DND-41 (cell line): Measurements from ENCODE around the gene PCLO.
"Not testable (repeated sequence)": the region's sequence is repeated elsewhere in the genome, so short reads cannot be mapped to it uniquely, and the experiment has no call there.

Experiments used
- ATAC-seq: fragments of 200-7000 bp; cut with Tn5 transposase; 3 replicates; pipeline ENCODE4 v1.9.1; 2021; ENCODE audit warnings: low read depth; ENCODE audit not compliant: insufficient read depth
- DNase-seq: peaks from one replicate; pipeline ENCODE4 v3.0.0-alpha.2; 2020
- H2AFZ ChIP-seq: 2 replicates; pipeline ENCODE4 v1.6.0; 2012; ENCODE audit warnings: low read depth, low read length
- H3K27ac ChIP-seq: 2 replicates; pipeline ENCODE4 v1.5.1; 2012; ENCODE audit warnings: low read length, inconsistent platforms
- H3K27me3 ChIP-seq: fragments of 200-600 bp; sonication (generic); 2 replicates; pipeline ENCODE4 v1.6.0; 2012; ENCODE audit warnings: low read length, mild to moderate bottlenecking, inconsistent platforms; ENCODE audit not compliant: insufficient read depth, poor library complexity
- H3K36me3 ChIP-seq: 2 replicates; pipeline ENCODE4 v1.5.1; 2012; ENCODE audit warnings: low read length, inconsistent platforms; ENCODE audit not compliant: insufficient read depth
- H3K4me1 ChIP-seq: 2 replicates; pipeline ENCODE4 v1.5.1; 2012; ENCODE audit warnings: mild to moderate bottlenecking, low read length; ENCODE audit not compliant: insufficient read depth
- H3K4me2 ChIP-seq: 2 replicates; pipeline ENCODE4 v1.6.0; 2012; ENCODE audit warnings: mild to moderate bottlenecking, moderate library complexity, low read length, inconsistent platforms; ENCODE audit not compliant: insufficient read depth
- H3K4me3 ChIP-seq, 2 experiments: fragments of 200-600 bp in 1 of 2; shearing (Covaris generic) in 1 of 2; 2 replicates each; pipeline ENCODE4 v1.5.1; 2012 to 2016; ENCODE audit warnings: inconsistent platforms in 2 of 2, low read length in 2 of 2, mild to moderate bottlenecking in 2 of 2, low read depth in 1 of 2, moderate library complexity in 1 of 2
- H3K79me2 ChIP-seq: 2 replicates; pipeline ENCODE4 v1.6.0; 2012; ENCODE audit warnings: low read length, inconsistent platforms; ENCODE audit not compliant: insufficient read depth
- H3K9ac ChIP-seq: 2 replicates; pipeline ENCODE4 v1.6.0; 2012; ENCODE audit warnings: low read depth, mild to moderate bottlenecking, inconsistent platforms, low read length, moderate library complexity
- H3K9me3 ChIP-seq: 2 replicates; pipeline ENCODE4 v1.5.1; 2012; ENCODE audit warnings: low read length, moderate library complexity, mild to moderate bottlenecking, inconsistent platforms; ENCODE audit not compliant: insufficient read depth, severe bottlenecking
- H4K20me1 ChIP-seq: 2 replicates; pipeline ENCODE4 v1.6.0; 2012; ENCODE audit warnings: low read length; ENCODE audit not compliant: insufficient read depth
- CTCF ChIP-seq: IDR thresholded peaks from 2 replicates; pipeline ENCODE4 v1.5.1; 2012; ENCODE audit warnings: borderline replicate concordance, low read length, moderate library complexity, mild to moderate bottlenecking; ENCODE audit not compliant: poor library complexity, severe bottlenecking; ENCODE audit errors: extremely low read depth
- EZH2 ChIP-seq: IDR thresholded peaks from 3 replicates; pipeline ENCODE4 v1.6.1; 2012; ENCODE audit warnings: borderline replicate concordance, low read depth, mild to moderate bottlenecking, moderate library complexity, low read length, inconsistent platforms; ENCODE audit not compliant: severe bottlenecking

Gene PCLO

GRCh38 chr7:82897500-82897899, 265.2 kb downstream of the PCLO start:
- H3K27ac ChIP-seq: no peak overlapping the region
- no peak overlapping the region for H2AFZ ChIP-seq
- H3K36me3 ChIP-seq: no peaks in the 10 kb centered on the region
- H3K9me3 ChIP-seq: no peaks in the 10 kb centered on the region
- no peak for TF ChIP-seq EZH2
- no peak for TF ChIP-seq CTCF
- H3K27me3 ChIP-seq: no peaks in the 10 kb centered on the region
- H3K4me1 ChIP-seq: no peaks in the 10 kb centered on the region
- H3K9ac ChIP-seq: no peak overlapping the region
- ATAC-seq: no peak
- H3K79me2 ChIP-seq: no peaks in the 10 kb centered on the region
- no peaks in the 10 kb centered on the region for H4K20me1 ChIP-seq
- no peak for DNase-seq
- no peak overlapping the region for H3K4me3 ChIP-seq
- no peak overlapping the region for H3K4me2 ChIP-seq

GRCh38 chr7:82894341-82894740, 268.3 kb downstream of the PCLO start:
- not testable (repeated sequence) for H3K36me3 ChIP-seq, H3K79me2 ChIP-seq, DNase-seq, H3K9ac ChIP-seq, H4K20me1 ChIP-seq, H3K9me3 ChIP-seq, H3K4me2 ChIP-seq, H3K4me1 ChIP-seq, H2AFZ ChIP-seq, H3K4me3 ChIP-seq, H3K27ac ChIP-seq, H3K27me3 ChIP-seq, ATAC-seq

DNA sequence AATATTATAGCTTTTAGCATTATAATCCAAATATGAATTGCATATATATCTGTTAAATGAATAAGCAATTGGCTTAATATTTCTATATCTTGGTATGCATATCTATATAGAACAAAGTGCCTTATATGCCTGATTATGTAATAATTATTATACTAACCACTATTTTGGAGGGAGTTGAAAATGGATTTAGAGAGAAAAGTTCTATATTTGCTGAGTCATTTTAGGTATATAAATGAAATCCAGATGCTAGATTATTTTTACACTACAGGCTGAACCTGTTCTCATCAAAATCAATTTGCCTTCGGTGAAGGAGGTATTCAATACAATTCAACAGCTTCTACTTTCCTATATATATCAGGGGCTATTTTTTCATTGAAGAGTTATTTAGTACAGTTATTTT, 276.4 kb downstream of the PCLO start:
- Histone ChIP-seq H3K27me3 (no peaks in the 10 kb centered on the region), H3K36me3 (no peaks in the 10 kb centered on the region), H3K9me3 (no peaks in the 10 kb centered on the region), H4K20me1 (no peaks in the 10 kb centered on the region), H3K27ac (no peak overlapping the region), H3K9ac (no peak overlapping the region), H3K4me2 (no peak overlapping the region), H3K4me1 (no peaks in the 10 kb centered on the region), H2AFZ (no peak overlapping the region), H3K79me2 (no peaks in the 10 kb centered on the region), H3K4me3 (no peak overlapping the region)
- ATAC-seq (no peak), DNase-seq (no peak)
- TF ChIP-seq EZH2 (no peak), CTCF (no peak)

GRCh38 chr7:82865856-82866255, 296.8 kb downstream of the PCLO start:
- Histone ChIP-seq H3K27ac (no peak overlapping the region), H3K79me2 (no peaks in the 10 kb centered on the region), H3K27me3 (no peaks in the 10 kb centered on the region), H3K4me1 (no peaks in the 10 kb centered on the region), H3K9me3 (no peaks in the 10 kb centered on the region), H3K4me3 (no peak overlapping the region), H3K4me2 (no peak overlapping the region), H3K36me3 (no peaks in the 10 kb centered on the region), H3K9ac (no peak overlapping the region), H2AFZ (no peak overlapping the region), H4K20me1 (no peaks in the 10 kb centered on the region)
- no peak for DNase-seq
- ATAC-seq: no peak
- TF ChIP-seq CTCF (no peak), EZH2 (no peak)
